ENCODE data around the gene FKBP14. TPM values are rescaled to one million over a fixed set of nuclear protein-coding genes. Genes with fewer than 3 reads are reported as not detected.

The FKBP14 gene
- total and polyA plus RNA-seq, 7 donors: 0.97 to 5.0 (median 4.1) TPM

GRCh38 chr7:29995652-29996051 lies 30.9 kb downstream of the FKBP14 start:
- Histone ChIP-seq H3K9me3 (peaks cover 15% of the 10 kb centered on the region), H3K4me3 (no peak overlapping the region), H3K27ac (no peak overlapping the region), H3K27me3 (ENCODE audit: insufficient read depth in 3 of 3, low read length in 2 of 3) (peaks cover 0 to 13% (median 8%) of the 10 kb centered on the region in 3 donors), H3K4me1 (no peaks in the 10 kb centered on the region), H3K36me3 (ENCODE audit: insufficient read depth in 1 of 2, low read depth in 1 of 2) (no peaks in the 10 kb centered on the region)
- ATAC-seq (no peak), DNase-seq (no peak)
- no peak for TF ChIP-seq CTCF (IDR thresholded peaks at IDR 0.05)
- intact Hi-C loops (cut with DNase I): no loop called here

DNA sequence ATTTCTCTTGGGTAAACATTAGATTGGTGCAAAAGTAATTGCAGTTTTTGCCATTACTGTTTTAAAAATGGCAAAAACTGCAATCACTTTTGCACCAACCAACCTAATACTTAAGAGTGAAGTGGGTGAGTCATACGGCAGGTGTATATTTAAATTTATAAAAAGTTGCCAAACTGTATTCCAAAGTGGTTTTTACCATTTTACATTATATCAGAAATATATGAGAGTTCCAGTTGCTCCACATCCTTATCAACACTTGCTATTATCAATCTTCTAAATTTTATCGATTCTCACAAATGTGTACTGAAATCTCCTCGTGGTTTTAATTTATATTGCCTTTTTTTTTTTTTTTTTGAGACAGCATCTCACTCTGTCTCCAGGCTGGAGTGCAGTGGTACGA lies 33.4 kb downstream of the FKBP14 start:
- TF ChIP-seq CTCF (IDR thresholded peaks at IDR 0.05): no peak
- Histone ChIP-seq H3K27ac (no peak overlapping the region), H3K27me3 (ENCODE audit: insufficient read depth in 3 of 3, low read length in 2 of 3) (peaks cover 0 to 38% (median 18%) of the 10 kb centered on the region in 3 donors), H3K36me3 (ENCODE audit: insufficient read depth in 1 of 2, low read depth in 1 of 2) (no peaks in the 10 kb centered on the region), H3K4me1 (no peaks in the 10 kb centered on the region), H3K4me3 (no peak overlapping the region), H3K9me3 (peaks cover 15% of the 10 kb centered on the region)
- intact Hi-C loops (cut with DNase I): no loop called here
- ATAC-seq (no peak), DNase-seq (no peak)
- 82 to 94% (median 88%) methylated on average over 4 of the region's 4 CpGs for WGBS, 3 donors

DNA sequence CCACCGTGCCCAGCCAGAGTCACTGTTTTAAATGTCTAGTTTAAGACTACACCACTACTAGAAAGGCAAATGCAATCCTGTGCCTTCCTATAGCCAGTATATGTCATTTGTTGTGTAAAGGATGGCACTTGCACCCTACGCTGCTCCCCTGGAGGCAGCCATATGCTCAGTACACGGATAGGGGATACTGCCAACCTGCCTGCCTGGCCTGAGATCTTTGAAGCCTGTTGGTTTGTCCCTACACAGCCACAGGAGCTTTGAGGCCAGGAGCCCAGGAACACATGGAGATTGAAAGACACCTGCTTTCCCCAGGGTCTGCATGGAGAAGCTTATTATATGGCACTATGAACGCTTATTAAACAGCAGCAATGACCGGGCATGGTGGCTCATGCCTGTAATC lies 34.6 kb downstream of the FKBP14 start:
- 85 to 93% (median 87%) methylated on average over 5 of the region's 5 CpGs for WGBS, 3 donors
- no peak for ATAC-seq
- no peak overlapping the region for H3K4me3 ChIP-seq
- peaks cover 0 to 43% (median 18%) of the 10 kb centered on the region in 3 donors for H3K27me3 ChIP-seq (ENCODE audit: insufficient read depth in 3 of 3, low read length in 2 of 3)
- H3K36me3 ChIP-seq (ENCODE audit: insufficient read depth in 1 of 2, low read depth in 1 of 2): no peaks in the 10 kb centered on the region
- TF ChIP-seq CTCF (IDR thresholded peaks at IDR 0.05): no peak
- no peak for DNase-seq
- no peaks in the 10 kb centered on the region for H3K4me1 ChIP-seq
- intact Hi-C loops (cut with DNase I): no loop called here
- H3K9me3 ChIP-seq: peaks cover 15% of the 10 kb centered on the region
- H3K27ac ChIP-seq: no peak overlapping the region

DNA sequence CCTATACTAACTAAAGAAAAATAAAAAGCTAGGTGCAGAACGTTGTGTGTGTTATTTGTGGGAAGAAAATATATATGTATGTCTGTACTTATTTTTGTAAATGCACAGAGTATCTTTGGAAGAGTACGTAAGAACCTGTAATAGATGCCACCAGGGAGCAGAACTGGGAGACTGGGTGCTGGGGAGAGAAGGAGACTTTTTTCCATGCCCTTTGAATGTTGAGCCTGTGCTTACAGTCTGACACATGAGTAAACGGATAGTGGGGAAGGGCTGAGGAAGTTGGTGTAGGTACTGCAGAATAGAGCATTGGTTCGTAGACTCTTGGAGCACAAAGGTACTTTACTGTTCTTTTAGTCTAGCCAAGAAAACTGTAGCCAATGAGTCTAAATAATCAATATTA lies 35.6 kb downstream of the FKBP14 start:
- TF ChIP-seq CTCF (IDR thresholded peaks at IDR 0.05): no peak
- Histone ChIP-seq H3K27me3 (ENCODE audit: insufficient read depth in 3 of 3, low read length in 2 of 3) (peaks cover 0 to 44% (median 18%) of the 10 kb centered on the region in 3 donors), H3K4me3 (no peak overlapping the region), H3K36me3 (ENCODE audit: insufficient read depth in 1 of 2, low read depth in 1 of 2) (no peaks in the 10 kb centered on the region), H3K4me1 (no peaks in the 10 kb centered on the region), H3K9me3 (peaks cover 15% of the 10 kb centered on the region), H3K27ac (no peak overlapping the region)
- ATAC-seq: no peak
- WGBS, 3 donors: 77 to 83% (median 81%) methylated on average over 4 of the region's 4 CpGs
- intact Hi-C loops (cut with DNase I): no loop called here
- DNase-seq: no peak

DNA sequence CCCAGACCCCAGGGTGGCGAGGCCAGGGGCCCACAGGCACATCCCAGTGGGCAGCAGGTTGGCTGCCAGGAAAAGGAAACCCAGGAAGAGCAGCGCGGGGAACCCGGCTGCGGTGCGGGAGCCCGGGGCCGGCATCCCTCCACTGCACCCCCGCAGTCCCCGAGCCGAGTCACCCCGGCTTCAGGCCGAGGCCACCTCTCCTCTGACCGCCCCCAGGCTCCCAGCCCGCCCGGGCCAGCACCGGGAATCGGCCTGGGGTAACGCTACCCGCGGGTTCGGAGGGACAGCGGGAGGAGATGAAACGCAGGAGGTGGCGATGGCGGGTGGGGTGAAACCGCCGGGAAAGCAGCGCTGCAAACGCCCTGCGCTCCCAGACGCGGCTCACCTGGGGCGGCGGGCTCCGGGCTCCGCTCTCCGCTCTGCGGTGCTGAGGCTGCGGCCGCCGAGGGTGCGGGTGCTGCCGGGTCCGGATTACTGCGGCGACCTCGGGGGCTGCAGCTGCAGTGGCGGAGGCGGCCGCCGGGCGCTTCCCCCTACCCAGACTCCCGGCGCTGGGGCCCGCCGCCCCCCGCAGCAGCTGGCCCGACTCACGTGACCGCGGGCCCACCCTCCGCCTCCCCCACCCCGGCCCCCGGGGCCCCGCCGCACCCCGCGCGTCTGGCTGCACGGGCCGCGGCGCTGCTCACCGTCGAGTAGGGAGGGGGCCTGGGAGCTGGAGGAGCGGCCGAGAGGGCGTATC lies 37.1 kb downstream of the FKBP14 start, which contains the start of gene SCRN1:
Gene SCRN1, minus strand, starts transcription at position 545 of the 739 bp plus-strand sequence. CDS start 20,734 bp downstream, outside the sequence.
- peaks cover 0 to 47% (median 18%) of the 10 kb centered on the region in 3 donors for H3K27me3 ChIP-seq (ENCODE audit: insufficient read depth in 3 of 3, low read length in 2 of 3)
- H3K4me1 ChIP-seq: no peaks in the 10 kb centered on the region
- TF ChIP-seq CTCF (IDR thresholded peaks at IDR 0.05): no peak
- 0 to 1% (median 0%) methylated on average over 21 to 79 of the region's 79 CpGs for WGBS, 3 donors
- peak within 1 kb of the TSS; percentile 91 for H3K4me3 ChIP-seq
- intact Hi-C loops (cut with DNase I): no loop called here
- peak; percentile 49 to 58 for DNase-seq
- H3K9me3 ChIP-seq: peaks cover 15% of the 10 kb centered on the region
- ATAC-seq: peak; percentile 31 to 55 (median 42)
- peak within 1 kb of the TSS; percentile 60 for H3K27ac ChIP-seq
- no peaks in the 10 kb centered on the region for H3K36me3 ChIP-seq (ENCODE audit: insufficient read depth in 1 of 2, low read depth in 1 of 2)

Data from psoas muscle (tissue), 8 donors.